Fibroblast of skin of scalp (primary cell): ENCODE measurements around the gene FABP3. TPM values are rescaled to one million over a fixed set of nuclear protein-coding genes. Genes with fewer than 3 reads are reported as not detected.

Source experiments
- DNase-seq: peaks from one replicate; pipeline ENCODE4 v3.0.0-alpha.2; 2013
- polyA plus RNA-seq, 2 experiments: library from polyadenylated mRNA; unstranded; fragments of 120-200 nt; gene quantifications; one replicate each; pipeline ENCODE4 v1.2.1, GENCODE V29; 2013; ENCODE audit not compliant: insufficient read length in 2 of 2

The FABP3 gene
- 4.1 TPM for polyA plus RNA-seq (2013, experiment 1 of 2; ENCODE audit: insufficient read length)
- 8.9 TPM for polyA plus RNA-seq (2013, experiment 2 of 2; ENCODE audit: insufficient read length)

DNA sequence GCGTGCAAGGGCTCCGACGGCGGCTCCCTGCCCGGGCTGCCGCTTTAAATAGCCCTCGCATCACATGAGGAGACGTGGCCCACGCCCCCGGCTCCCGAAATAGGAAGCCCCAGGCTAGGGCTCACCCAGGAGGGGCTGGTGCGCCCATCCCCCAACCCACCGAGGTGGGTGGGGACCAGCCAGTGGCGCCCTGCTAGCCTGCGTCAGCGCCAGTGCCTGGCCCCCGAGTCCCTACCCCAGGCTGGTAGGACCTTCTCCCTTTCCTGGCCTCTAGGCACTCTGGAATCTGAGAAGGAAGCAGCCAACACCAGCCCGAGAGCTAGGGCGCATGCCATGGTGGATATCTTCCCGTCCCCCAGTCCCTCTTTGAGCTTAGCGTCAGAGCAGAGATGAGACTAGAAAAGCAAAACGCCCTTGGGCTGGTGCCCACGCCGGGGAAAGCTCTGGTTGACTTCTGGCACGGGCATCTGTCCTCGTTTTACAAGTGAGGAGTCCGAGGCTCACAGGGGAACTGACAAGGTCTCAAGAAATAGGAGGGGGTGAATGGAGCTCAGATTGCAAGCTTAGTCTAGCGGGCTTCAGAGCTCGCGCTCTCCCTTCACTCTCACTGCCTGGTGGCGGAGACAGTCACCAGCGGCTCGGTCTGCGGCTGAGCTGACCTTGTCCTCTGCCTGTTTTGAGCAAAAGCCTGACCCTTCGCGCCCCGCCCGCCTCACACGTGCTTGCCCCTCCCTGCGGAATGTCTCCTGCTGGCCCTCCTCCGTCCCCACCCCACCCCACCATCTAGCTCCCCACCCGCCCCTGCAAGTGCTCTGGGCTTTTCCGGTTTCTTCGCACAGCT lies at the start of gene FABP3:
TSS of gene FABP3 (minus strand) at position 21 of the 841 bp plus-strand sequence. CDS start 62 bp downstream, outside the sequence.
- peak; percentile 63 for DNase-seq

DNA sequence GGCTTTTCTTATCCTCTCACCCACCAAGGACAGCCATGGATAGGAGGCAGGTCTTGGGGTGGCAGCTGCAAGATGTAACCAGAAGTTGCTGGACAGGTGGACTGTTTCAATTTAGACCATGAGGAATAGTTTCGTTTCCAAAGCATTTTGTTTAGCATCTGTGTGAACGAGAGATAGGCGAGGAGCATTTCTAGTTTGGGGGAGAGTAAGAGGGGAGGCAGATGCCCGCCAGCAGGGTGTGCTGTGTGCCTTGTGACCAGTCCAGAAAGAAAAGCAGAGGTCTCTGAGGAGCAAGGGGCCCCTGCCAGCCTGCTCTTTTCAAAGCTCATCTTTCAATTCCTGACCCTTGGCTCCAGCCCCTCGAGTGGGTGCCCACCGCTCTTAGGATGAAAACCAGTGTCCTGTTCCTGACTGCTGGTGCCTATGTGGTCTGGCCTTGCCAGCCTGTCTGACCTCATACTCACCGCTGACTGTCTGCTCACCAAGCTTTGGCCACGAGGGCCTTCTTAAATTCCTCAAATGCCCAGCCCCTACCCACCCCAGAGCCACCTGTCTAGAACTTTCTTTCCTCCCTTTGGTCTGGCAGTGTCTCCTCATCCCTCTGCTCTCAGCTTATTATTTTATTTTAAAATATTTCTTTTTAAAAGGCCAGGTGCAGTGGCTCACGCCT lies 48.6 kb upstream of the FABP3 start:
- DNase-seq, result peak; percentile 28

DNA sequence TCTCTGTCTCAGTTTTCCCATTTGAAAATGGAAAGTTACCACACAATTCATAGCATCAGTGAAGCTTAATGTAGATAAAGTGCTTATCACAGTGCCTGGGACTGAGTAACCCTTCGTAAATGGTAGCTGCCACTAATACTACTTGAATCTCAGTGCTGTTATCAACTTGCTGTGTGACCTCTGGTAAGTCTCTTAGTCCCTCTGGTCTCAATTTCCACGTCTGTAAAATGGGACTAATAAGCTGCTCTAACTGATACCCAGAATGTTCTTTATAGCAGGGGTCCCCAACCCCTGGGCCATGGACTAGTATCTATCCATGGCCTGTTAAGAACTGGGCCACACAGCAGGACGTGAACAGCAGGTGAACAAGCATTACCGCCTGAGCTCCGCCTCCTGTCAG lies 47.8 kb upstream of the FABP3 start:
- no peak for DNase-seq

DNA sequence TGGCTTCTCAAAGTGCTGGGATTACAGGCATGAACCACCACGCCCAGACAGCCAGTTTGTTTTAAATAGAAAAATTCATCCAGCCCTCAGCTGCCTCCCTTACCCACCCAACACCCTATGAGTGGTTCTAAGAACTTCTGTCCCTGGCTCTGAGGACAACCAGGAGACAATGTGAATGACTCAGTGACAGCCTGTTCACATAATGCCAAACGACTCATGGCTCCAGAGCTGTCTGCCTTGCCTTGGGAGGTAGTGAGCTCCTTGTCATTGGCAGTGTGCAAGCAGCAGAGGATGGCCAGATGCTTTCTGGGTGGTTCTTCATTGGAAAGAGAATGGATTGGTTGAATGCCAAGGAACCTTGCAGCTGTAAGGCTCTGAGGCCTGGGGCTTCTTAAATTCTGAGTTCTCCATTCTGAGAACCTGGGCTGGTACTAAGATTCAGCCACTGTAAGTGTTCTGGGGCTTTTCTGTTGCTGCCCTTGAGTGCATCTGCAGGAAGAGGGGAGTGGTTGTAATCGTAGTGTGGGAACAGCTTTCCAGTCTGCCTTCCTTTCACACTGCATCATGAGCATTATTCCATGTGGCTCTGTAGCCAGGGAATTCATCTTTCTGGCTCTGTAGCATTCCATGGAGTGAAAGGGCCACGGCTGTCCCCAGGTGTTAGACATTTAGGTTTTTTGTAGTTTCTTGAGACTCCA lies 45.9 kb upstream of the FABP3 start:
- no peak for DNase-seq

DNA sequence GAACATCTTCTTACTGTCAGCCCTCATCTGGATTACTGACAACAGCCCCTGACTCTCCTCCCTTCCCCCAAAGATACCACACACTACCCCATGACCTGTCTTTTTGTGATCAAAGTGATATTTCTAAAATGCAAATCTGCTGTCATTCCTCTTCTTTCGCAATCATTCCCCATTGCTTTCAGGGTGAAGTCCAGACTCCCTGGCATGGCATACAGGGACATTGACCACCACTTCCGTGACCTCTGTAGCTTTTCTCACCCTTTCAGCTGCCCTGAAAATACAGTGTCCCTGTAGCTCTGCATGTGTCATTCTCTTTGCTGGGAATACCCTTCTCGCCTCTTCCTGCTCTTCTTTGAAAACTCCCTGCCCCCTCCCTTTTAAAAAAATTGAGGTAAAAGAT lies 44.3 kb upstream of the FABP3 start:
- DNase-seq, result no peak

- no peak for DNase-seq
Measured at GRCh38 chr1:31416101-31416736, 43.3 kb upstream of the FABP3 start.

GRCh38 chr1:31415658-31416057 lies 42.8 kb upstream of the FABP3 start:
- no peak for DNase-seq

- no peak for DNase-seq
Measured at GRCh38 chr1:31414980-31415370, 42.1 kb upstream of the FABP3 start.

DNA sequence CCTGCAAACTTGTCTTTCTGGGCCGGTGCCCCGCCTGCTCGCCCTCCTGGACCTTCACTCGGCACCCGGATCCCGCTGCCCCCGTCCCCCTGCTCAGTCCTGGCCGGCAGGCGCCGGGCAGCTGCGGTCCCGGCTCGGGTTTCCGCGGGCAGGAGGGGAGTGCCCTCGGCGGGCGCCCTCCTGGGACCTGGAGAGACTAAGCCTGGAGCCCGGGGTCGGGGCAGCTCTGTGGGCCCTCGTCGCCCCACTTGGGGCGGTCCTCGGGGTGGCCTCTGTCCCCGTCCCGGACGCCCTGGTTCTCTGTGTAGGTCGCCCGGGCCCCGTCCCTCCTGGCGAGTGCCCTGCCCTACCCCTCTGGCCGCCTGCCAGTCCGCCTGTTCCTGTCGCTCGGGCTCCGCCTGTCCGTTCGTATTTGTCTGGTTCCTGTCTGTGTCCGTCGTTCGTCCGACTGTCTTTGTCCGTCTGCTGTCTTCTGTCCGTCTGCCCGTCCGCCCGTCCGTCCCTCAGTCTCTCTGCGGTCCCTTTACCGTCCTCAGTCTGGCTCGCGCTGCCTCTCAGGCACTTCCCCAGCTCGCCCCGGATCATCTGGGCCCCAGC lies 40.6 kb upstream of the FABP3 start:
- DNase-seq, result no peak

DNA sequence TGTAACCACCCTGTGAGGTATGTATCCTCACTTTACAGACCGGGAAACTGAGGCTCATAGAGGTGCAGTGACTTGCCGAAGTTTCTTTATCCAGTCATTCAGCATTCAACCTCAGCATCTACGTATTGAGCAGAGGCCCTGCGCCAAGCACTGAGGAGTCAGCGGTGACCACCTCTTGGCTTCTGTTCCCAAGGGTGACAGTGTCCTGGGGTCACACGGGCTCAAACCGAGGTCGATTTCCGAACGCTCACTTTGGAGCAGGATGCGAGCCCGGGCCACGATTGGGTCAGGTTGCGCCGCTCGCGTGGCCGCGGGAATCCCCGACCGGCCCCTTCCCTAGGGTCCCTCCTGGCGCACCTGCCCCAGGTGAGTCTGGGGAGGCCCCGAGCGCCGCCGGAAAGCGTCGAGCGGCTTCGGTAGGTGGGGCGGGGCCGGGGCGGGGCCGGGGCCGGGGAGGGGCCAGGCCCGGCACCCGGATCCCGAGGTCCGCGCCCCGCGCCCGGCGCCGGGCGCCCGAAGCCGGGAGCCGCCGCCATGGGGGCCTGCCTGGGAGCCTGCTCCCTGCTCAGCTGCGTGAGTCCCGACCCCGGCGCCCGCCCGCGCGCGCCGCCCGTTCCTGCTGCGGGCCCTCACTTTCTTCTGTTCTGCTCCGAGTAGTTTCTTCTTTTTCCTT lies 40.0 kb upstream of the FABP3 start, which contains the start of gene SERINC2:
TSS of gene SERINC2 (plus strand) at position 482 of the 673 bp plus-strand sequence. CDS start at position 535, 53 bp downstream.
- DNase-seq, result no peak

DNA sequence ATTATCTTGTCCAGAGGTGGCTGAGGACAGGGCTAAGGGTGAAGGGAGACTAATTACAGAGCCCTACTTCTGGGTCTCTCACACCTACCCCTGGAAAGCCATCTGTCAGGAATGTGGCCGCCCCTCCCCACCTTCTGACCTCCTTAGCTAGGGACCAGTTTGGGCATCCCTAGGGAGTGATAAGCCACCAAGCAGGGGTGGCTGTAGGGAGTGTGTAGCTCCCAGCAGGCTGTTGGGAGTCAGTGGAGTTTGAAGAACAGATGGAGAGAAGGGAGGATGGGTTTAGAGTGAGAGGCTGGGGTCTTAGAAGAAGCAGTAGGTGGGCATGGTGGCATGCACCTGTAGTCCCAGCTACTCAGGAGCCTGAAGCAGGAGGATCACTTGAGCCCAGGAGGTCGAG lies 39.3 kb upstream of the FABP3 start:
- DNase-seq, result no peak

GRCh38 chr1:31410871-31411270 lies 38.0 kb upstream of the FABP3 start:
- DNase-seq, result no peak

GRCh38 chr1:31409946-31410858 lies 37.3 kb upstream of the FABP3 start:
- DNase-seq, result no peak

DNA sequence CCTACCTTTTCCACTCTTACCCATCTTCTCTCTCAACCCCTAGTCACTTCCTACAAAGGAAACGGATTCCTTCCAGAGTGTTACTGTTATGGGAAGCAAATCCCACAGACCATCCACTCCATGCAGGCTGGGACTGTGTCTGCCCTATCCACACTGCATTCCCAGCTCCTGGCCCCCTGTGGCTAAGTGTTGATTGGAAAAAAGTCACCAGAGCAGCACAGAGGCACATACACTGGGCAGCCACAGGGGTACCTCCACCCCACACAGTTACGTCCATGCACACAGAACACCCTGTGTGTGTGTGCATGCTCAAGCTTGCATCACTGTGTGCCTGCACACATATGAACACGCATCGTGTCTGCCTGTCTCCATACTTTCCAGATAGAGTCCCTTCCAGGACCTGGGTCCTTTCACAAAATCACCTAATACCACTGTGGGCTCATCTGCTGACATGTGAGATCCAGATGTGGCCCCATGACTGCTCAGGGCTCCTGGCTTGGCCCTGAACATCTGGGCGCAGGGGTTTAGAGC lies 36.0 kb upstream of the FABP3 start:
- no peak for DNase-seq

- DNase-seq, result no peak
Measured at GRCh38 chr1:31407029-31407626, 34.3 kb upstream of the FABP3 start.

DNA sequence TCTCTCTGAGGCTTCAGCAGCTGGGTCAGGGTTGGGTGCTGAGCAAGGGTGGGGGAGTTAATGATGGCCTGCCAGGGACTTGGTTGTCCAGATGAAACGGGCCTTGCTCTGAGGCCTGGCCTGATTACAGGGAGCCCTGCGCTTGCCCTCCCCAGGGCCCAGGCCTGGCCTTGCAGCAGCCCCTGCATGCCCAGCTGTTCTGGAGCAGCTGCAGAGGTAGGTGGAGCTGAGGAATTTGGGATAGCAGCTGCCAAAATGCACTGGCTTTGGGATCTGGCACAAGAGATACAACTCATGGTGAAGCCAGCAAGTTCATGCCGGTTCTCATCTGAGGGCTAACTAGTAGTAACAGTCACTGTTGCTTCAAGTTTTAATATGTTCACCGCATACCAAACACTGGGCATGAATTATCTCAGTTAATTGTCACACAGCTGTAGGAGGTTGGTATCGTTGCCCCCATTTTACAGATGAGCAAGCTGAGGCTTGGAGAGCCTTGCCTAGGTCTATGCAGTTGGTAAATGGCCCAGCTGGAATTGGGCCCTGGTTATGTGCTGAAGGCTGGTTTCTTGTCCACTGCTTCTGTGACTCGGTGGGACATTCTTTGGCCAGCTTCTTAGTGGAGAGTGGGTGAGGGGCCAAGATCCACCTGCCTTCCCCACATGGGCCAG lies 32.8 kb upstream of the FABP3 start:
- no peak for DNase-seq

DNA sequence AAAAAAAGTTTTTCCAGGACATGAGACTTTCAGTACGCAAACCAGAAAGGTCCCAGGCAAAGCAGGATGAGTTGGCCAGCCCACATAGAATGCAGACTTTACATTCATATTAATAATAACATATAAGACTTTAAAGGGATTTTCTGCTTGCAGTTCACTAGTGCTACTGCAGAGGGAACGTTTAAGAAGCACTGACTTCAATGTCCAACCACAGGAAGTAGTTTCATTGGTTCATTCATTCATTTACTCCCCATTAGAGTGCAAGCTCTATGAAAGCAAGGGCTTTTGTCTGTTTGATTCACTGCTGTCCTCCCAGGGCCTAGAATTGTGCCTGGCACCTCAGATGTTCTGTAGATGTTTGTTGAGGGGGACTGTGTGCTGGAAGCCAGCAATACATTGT lies 28.4 kb upstream of the FABP3 start:
- DNase-seq, result no peak

DNA sequence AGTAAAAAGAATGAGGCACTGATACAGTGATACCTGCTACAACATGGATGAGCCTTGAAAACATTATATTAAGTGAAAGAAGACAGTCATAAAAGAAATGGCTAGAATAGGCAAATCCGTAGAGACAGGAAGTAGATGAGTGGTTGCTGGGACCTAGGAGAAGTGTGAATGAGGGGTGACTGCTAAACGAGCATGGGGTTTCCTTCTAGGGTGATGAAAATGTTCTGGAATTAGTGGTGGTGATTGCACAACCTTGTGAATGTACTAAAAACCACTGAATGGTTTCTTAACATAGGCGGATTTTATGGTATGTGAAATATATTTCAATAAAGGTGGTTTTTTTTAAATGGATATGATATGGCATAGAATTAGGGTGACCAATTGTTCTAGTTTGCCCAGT lies 27.5 kb upstream of the FABP3 start:
- DNase-seq, result peak; percentile 75

DNA sequence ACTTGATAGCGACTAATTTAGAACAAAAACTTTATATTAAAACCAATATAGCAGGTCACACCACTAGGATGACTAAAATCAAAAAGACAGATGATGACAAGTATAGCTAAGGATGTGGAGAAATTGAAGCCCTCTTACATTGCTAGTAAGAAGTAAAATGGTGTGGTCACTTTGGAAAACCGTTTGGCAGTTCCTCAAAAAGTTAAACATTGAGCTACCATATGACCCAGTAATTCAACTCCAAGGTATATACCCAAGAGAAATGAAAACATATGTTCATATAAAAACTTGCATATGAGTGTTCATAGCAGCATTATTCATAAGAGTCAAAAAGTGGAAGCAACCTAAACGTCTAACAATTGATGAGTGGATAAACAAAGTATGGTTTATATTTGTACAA lies 27.1 kb upstream of the FABP3 start:
- DNase-seq, result no peak
